Stimulated activated naive B cell treated with anti-CD40 and anti-IgM and Interleukin-4, amounts not matched to agents 10 μg/mL and 1 μg/mL and 100 μg/mL, for 72 hours (primary cell): ENCODE measurements around the gene ARSK.
A peak's percentile ranks its signal among the peaks of the same experiment; 100 is the strongest.

Source experiments
- ATAC-seq, 2 donors: fragments of 150-1000 bp; cut with Tn5 transposase; replicated peaks; 2 replicates each; pipeline ENCODE4 v1.10.0; 2021; ENCODE audit warnings: moderate library complexity in 1 of 2
- DNase-seq: peaks from one replicate; pipeline ENCODE4 v3.0.0; 2021
- H3K27ac Mint-ChIP-seq: one replicate; pipeline ENCODE4 v1.8.0; 2022; ENCODE audit warnings: mild to moderate bottlenecking, mixed read lengths
- H3K27me3 Mint-ChIP-seq, 2 donors: one replicate each; pipeline ENCODE4 v1.8.0; 2022; ENCODE audit warnings: mixed read lengths in 2 of 2
- H3K36me3 Mint-ChIP-seq, 2 donors: one replicate each; pipeline ENCODE4 v1.8.0; 2022; ENCODE audit warnings: mixed read lengths in 2 of 2, mild to moderate bottlenecking in 1 of 2
- H3K4me1 Mint-ChIP-seq, 2 donors: one replicate each; pipeline ENCODE4 v1.8.0; 2022; ENCODE audit warnings: mixed read lengths in 2 of 2, mild to moderate bottlenecking in 1 of 2
- H3K4me3 Mint-ChIP-seq, 2 donors: one replicate each; pipeline ENCODE4 v1.8.0; 2022; ENCODE audit warnings: mild to moderate bottlenecking in 2 of 2, mixed read lengths in 2 of 2, moderate library complexity in 1 of 2
- H3K9me3 Mint-ChIP-seq, 2 donors: one replicate each; pipeline ENCODE4 v1.8.0; 2022; ENCODE audit warnings: mixed read lengths in 2 of 2, mild to moderate bottlenecking in 1 of 2

Gene ARSK

GRCh38 chr5:95554647-95555548, at the start of gene ARSK, which contains the start of gene SKIC3:
ARSK (plus strand) TSS chr5:95555101; CDS start chr5:95555279, 178 bp downstream.
SKIC3 (minus strand) TSS chr5:95554977; CDS start chr5:95547150, 7,827 bp downstream.
- H3K4me3 Mint-ChIP-seq: peak within 1 kb of the TSS; percentile 91 to 96
- peak within 1 kb of the TSS; percentile 97 for H3K27ac Mint-ChIP-seq
- H3K4me1 Mint-ChIP-seq: peaks cover 13 to 30% of the 10 kb centered on the region in 2 donors
- peaks cover 8 to 10% of the 10 kb centered on the region in 2 donors for H3K36me3 Mint-ChIP-seq
- no peaks in the 10 kb centered on the region for H3K27me3 Mint-ChIP-seq
- DNase-seq (peak; percentile 93), ATAC-seq (peak; percentile 91 to 93)
- H3K9me3 Mint-ChIP-seq: no peaks in the 10 kb centered on the region

GRCh38 chr5:95508550-95508949, 46.4 kb upstream of the ARSK start:
- Mint-ChIP-seq H3K4me1 (no peaks in the 10 kb centered on the region), H3K9me3 (no peaks in the 10 kb centered on the region), H3K4me3 (no peak overlapping the region), H3K27me3 (no peaks in the 10 kb centered on the region), H3K36me3 (peaks cover 19 to 51% of the 10 kb centered on the region in 2 donors), H3K27ac (no peak overlapping the region)
- no peak for DNase-seq
- no peak for ATAC-seq

DNA sequence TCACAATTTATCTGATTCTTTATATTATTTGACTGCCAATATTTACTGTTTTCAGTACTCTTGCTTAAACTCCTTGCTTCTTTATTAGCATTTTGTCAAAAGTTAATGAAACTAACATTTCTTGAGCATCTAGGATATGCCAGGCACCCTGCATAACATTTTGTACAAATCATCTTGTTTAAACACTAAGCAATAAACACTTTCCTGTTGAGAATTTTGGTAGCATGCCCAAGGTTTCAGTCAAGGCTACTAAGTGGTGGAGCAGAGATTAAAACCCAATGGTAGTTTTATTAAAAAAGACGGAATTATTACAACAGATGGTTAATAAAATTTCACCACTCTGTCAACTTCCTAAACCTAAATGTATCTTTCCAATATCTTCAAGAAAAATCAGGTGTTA, 43.3 kb upstream of the ARSK start:
- Mint-ChIP-seq H3K36me3 (peaks cover 22 to 48% of the 10 kb centered on the region in 2 donors), H3K4me1 (no peaks in the 10 kb centered on the region), H3K27me3 (no peaks in the 10 kb centered on the region), H3K9me3 (no peaks in the 10 kb centered on the region), H3K27ac (no peak overlapping the region), H3K4me3 (no peak overlapping the region)
- no peak for ATAC-seq
- no peak for DNase-seq

GRCh38 chr5:95518417-95518816, 36.5 kb upstream of the ARSK start:
- no peak overlapping the region for H3K27ac Mint-ChIP-seq

GRCh38 chr5:95519151-95519550, 35.8 kb upstream of the ARSK start:
- H3K9me3 Mint-ChIP-seq: no peaks in the 10 kb centered on the region
- ATAC-seq: no peak

More at GRCh38 chr5:95518417-95518816, 36.5 kb upstream of the ARSK start:
- ATAC-seq (no peak), DNase-seq (no peak)
- Mint-ChIP-seq H3K36me3 (peaks cover 33 to 38% of the 10 kb centered on the region in 2 donors), H3K9me3 (no peaks in the 10 kb centered on the region), H3K27me3 (no peaks in the 10 kb centered on the region), H3K4me3 (no peak overlapping the region), H3K4me1 (no peaks in the 10 kb centered on the region)

DNA sequence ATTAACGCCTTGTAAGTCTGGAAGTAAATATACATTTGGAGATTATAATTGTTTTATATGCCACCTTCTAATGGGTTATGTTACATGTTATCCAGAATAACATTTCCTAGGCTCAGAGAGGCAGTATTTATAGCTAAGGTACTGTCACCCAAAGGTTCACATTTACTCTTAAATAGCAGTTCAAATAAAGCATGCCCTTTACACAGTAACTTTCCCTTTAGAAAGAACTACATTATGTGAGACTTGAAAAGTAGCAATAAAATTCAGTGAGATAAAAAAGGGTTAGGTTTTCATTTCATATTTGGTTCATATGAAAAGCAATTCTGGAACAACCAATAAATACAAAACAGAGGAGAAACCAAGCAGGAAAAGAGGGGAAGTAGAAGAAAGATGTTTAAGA, 35.2 kb upstream of the ARSK start:
- Mint-ChIP-seq H3K27ac (no peak overlapping the region), H3K9me3 (no peaks in the 10 kb centered on the region), H3K4me3 (no peak overlapping the region), H3K27me3 (no peaks in the 10 kb centered on the region), H3K4me1 (no peaks in the 10 kb centered on the region), H3K36me3 (peaks cover 29 to 38% of the 10 kb centered on the region in 2 donors)
- DNase-seq (no peak), ATAC-seq (no peak)

More at GRCh38 chr5:95519151-95519550, 35.8 kb upstream of the ARSK start:
- no peak for DNase-seq
- H3K27me3 Mint-ChIP-seq: no peaks in the 10 kb centered on the region
- H3K4me3 Mint-ChIP-seq: no peak overlapping the region
- peaks cover 30 to 38% of the 10 kb centered on the region in 2 donors for H3K36me3 Mint-ChIP-seq
- no peaks in the 10 kb centered on the region for H3K4me1 Mint-ChIP-seq
- no peak overlapping the region for H3K27ac Mint-ChIP-seq

- no peak for ATAC-seq
- Mint-ChIP-seq H3K27ac (no peak overlapping the region), H3K9me3 (no peaks in the 10 kb centered on the region)
Observed at GRCh38 chr5:95520206-95520605, 34.7 kb upstream of the ARSK start.

DNA sequence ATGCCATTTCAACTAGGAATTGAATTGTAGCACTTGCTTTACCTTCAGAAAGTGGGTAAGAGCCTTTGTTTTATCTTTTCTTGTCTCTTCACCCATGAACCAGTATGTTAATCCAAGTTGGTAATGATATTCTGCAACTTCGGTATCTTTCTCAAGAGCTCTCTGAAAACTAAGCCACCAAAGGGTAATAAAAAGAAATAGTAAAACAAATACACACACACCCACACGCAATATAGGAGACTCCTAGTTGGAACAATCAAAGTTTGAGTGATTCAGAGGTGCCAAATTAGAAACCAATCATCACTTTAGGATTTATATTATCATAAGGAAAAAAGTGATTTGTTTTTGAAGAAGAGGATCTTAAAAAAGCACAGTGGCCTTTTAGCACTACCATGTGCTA, 30.5 kb upstream of the ARSK start:
- DNase-seq (no peak), ATAC-seq (no peak)
- no peaks in the 10 kb centered on the region for H3K27me3 Mint-ChIP-seq
- H3K4me3 Mint-ChIP-seq: no peak overlapping the region
- peaks cover 0 to 2% of the 10 kb centered on the region in 2 donors for H3K4me1 Mint-ChIP-seq
- no peaks in the 10 kb centered on the region for H3K9me3 Mint-ChIP-seq
- no peak overlapping the region for H3K27ac Mint-ChIP-seq
- H3K36me3 Mint-ChIP-seq: peaks cover 22 to 45% of the 10 kb centered on the region in 2 donors

More at GRCh38 chr5:95520206-95520605, 34.7 kb upstream of the ARSK start:
- no peaks in the 10 kb centered on the region for H3K4me1 Mint-ChIP-seq
- peaks cover 25 to 34% of the 10 kb centered on the region in 2 donors for H3K36me3 Mint-ChIP-seq
- no peak overlapping the region for H3K4me3 Mint-ChIP-seq
- H3K27me3 Mint-ChIP-seq: no peaks in the 10 kb centered on the region
- no peak for DNase-seq

GRCh38 chr5:95526871-95527270, 28.0 kb upstream of the ARSK start:
- ATAC-seq (no peak), DNase-seq (no peak)
- no peaks in the 10 kb centered on the region for H3K27me3 Mint-ChIP-seq
- H3K4me1 Mint-ChIP-seq: peaks cover 2 to 4% of the 10 kb centered on the region in 2 donors
- peaks cover 14 to 37% of the 10 kb centered on the region in 2 donors for H3K36me3 Mint-ChIP-seq
- no peaks in the 10 kb centered on the region for H3K9me3 Mint-ChIP-seq
- H3K27ac Mint-ChIP-seq: no peak overlapping the region
- H3K4me3 Mint-ChIP-seq: no peak overlapping the region

GRCh38 chr5:95528565-95528964, 26.3 kb upstream of the ARSK start:
- no peak for DNase-seq
- Mint-ChIP-seq H3K9me3 (no peaks in the 10 kb centered on the region), H3K4me3 (no peak overlapping the region), H3K27me3 (no peaks in the 10 kb centered on the region), H3K4me1 (peaks cover 2 to 12% of the 10 kb centered on the region in 2 donors), H3K36me3 (peaks cover 14 to 32% of the 10 kb centered on the region in 2 donors), H3K27ac (no peak overlapping the region)
- ATAC-seq: no peak

GRCh38 chr5:95530416-95530815, 24.5 kb upstream of the ARSK start:
- H3K4me1 Mint-ChIP-seq: peaks cover 4 to 15% of the 10 kb centered on the region in 2 donors
- H3K27me3 Mint-ChIP-seq: no peaks in the 10 kb centered on the region
- no peaks in the 10 kb centered on the region for H3K9me3 Mint-ChIP-seq
- H3K4me3 Mint-ChIP-seq: no peak overlapping the region
- peaks cover 24 to 47% of the 10 kb centered on the region in 2 donors for H3K36me3 Mint-ChIP-seq
- no peak overlapping the region for H3K27ac Mint-ChIP-seq
- DNase-seq: no peak
- no peak for ATAC-seq

DNA sequence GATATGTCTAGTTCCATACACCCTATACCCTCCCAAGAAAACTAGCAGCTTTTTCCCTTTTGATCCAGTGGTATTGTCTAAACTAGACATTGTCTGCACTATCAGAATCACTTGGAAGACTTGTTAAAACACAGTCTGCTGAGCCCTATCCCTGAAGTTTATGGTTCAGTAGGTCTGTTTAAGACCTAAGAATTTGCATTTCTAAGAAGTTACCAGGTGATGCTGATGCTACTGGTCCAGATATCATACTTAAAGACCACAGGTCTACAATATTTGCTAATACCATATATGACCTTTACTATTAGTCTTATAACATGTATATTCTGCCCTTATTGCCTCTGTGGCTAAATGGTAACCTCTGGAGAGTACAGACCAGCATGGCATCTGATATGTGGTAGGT, 23.4 kb upstream of the ARSK start:
- H3K4me3 Mint-ChIP-seq: no peak overlapping the region
- no peaks in the 10 kb centered on the region for H3K9me3 Mint-ChIP-seq
- H3K27ac Mint-ChIP-seq: no peak overlapping the region
- DNase-seq: no peak
- peaks cover 21 to 44% of the 10 kb centered on the region in 2 donors for H3K36me3 Mint-ChIP-seq
- no peaks in the 10 kb centered on the region for H3K27me3 Mint-ChIP-seq
- no peak for ATAC-seq
- peaks cover 4 to 15% of the 10 kb centered on the region in 2 donors for H3K4me1 Mint-ChIP-seq

DNA sequence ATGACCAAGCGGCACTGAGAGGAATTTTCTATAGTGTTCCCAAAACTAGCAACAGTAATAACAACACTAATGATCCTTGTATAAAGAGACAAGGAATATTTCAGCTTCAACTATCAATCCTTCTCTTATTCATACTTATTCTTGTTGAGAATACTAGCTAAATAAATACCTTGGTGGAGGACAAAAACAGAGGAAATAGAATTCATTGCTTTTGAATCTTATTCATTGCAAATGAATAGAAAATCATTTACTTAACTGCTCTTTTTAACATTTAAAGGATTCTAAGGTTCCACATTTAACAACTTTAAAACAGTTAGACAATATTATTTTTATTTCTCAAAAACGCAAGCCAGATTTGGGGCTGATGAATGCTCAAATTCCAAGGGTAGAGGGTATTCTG, 22.5 kb upstream of the ARSK start:
- no peak overlapping the region for H3K4me3 Mint-ChIP-seq
- H3K27me3 Mint-ChIP-seq: no peaks in the 10 kb centered on the region
- DNase-seq: no peak
- no peaks in the 10 kb centered on the region for H3K9me3 Mint-ChIP-seq
- H3K27ac Mint-ChIP-seq: no peak overlapping the region
- ATAC-seq: no peak
- H3K4me1 Mint-ChIP-seq: peaks cover 4 to 15% of the 10 kb centered on the region in 2 donors
- peaks cover 23 to 46% of the 10 kb centered on the region in 2 donors for H3K36me3 Mint-ChIP-seq

DNA sequence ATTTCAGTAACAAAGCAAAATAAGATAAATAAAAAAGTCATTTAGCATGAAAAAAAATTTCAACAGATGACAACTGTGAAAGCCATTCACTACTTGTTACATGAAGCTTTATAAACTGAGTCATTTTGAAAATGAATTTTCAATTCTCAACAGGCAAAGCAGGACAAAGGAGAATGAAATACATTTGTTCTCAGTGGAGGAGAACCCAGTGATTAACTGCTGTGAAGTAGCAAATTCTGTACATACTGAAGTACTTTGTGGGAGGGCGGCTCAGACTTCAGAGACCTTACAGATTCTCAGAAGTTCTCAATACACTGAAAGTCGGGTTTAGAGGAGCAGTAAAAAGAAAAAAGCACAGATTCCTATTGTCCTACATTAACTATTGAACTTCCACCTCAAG, 21.8 kb upstream of the ARSK start:
- DNase-seq (no peak), ATAC-seq (no peak)
- H3K4me3 Mint-ChIP-seq: no peak overlapping the region
- peaks cover 23 to 42% of the 10 kb centered on the region in 2 donors for H3K36me3 Mint-ChIP-seq
- no peaks in the 10 kb centered on the region for H3K27me3 Mint-ChIP-seq
- peaks cover 4 to 15% of the 10 kb centered on the region in 2 donors for H3K4me1 Mint-ChIP-seq
- H3K27ac Mint-ChIP-seq: no peak overlapping the region
- no peaks in the 10 kb centered on the region for H3K9me3 Mint-ChIP-seq

DNA sequence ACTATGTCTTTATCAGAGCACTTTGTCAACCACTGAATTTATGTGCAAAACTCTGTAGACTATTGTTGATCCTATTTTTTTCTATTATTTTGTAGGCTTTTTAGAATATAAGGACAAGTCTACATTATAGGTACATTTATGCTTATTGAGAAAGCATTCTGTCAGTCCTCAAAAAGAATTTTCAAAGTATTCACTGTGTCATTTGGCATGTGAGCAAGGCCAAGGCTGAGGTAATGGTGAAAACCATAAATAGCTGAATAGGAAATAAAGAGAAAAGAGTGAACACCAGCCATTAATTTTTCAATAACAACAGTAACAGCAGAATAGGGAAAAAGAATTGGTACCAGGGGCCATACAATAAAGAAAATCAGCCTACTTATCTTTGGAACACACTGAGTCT, 21.1 kb upstream of the ARSK start:
- no peak overlapping the region for H3K4me3 Mint-ChIP-seq
- peaks cover 24 to 40% of the 10 kb centered on the region in 2 donors for H3K36me3 Mint-ChIP-seq
- H3K27me3 Mint-ChIP-seq: no peaks in the 10 kb centered on the region
- ATAC-seq (no peak), DNase-seq (no peak)
- peaks cover 4 to 15% of the 10 kb centered on the region in 2 donors for H3K4me1 Mint-ChIP-seq
- H3K27ac Mint-ChIP-seq: no peak overlapping the region
- no peaks in the 10 kb centered on the region for H3K9me3 Mint-ChIP-seq
